ENCODE results near the gene ZC3HAV1.

DNA sequence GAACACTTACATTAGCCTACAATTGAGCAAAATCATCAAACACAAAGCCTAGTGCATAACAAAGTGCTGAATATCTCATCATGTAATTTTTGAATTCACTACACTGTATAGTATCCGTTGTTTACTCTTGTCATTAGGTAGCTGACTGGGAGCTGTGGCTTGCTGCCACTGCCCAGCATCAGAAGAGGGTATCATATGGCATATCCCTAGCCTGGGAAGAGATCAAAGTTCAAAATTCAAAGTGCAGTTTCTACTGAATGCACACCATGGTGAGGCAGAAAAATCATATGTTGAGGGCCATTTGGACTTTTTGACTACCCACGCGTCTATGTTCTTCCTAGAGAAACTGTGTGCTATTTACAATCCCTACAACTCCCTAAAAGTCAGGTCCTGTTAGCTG lies 7.5 kb upstream of the ZC3HAV1 start:
- TF ChIP-seq, protein P1, sequence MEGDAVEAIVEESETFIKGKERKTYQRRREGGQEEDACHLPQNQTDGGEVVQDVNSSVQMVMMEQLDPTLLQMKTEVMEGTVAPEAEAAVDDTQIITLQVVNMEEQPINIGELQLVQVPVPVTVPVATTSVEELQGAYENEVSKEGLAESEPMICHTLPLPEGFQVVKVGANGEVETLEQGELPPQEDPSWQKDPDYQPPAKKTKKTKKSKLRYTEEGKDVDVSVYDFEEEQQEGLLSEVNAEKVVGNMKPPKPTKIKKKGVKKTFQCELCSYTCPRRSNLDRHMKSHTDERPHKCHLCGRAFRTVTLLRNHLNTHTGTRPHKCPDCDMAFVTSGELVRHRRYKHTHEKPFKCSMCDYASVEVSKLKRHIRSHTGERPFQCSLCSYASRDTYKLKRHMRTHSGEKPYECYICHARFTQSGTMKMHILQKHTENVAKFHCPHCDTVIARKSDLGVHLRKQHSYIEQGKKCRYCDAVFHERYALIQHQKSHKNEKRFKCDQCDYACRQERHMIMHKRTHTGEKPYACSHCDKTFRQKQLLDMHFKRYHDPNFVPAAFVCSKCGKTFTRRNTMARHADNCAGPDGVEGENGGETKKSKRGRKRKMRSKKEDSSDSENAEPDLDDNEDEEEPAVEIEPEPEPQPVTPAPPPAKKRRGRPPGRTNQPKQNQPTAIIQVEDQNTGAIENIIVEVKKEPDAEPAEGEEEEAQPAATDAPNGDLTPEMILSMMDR (conservative IDR thresholded peaks at IDR 0.05): no peak
- TF ChIP-seq ZFX (IDR thresholded peaks at IDR 0.05): no peak
